NCI-H2029 treated with DMSO at 0.1 percent for 48 hours (cell line): ENCODE results near the gene ZNF585A.
"Not testable (repeated sequence)": the region's sequence is repeated elsewhere in the genome, so short reads cannot be mapped to it uniquely, and the experiment has no call there.

Experiments used
- DNase-seq: peaks from one replicate; lab custom pipeline; 2025; lab: John Stamatoyannopoulos, UW

The ZNF585A gene

DNA sequence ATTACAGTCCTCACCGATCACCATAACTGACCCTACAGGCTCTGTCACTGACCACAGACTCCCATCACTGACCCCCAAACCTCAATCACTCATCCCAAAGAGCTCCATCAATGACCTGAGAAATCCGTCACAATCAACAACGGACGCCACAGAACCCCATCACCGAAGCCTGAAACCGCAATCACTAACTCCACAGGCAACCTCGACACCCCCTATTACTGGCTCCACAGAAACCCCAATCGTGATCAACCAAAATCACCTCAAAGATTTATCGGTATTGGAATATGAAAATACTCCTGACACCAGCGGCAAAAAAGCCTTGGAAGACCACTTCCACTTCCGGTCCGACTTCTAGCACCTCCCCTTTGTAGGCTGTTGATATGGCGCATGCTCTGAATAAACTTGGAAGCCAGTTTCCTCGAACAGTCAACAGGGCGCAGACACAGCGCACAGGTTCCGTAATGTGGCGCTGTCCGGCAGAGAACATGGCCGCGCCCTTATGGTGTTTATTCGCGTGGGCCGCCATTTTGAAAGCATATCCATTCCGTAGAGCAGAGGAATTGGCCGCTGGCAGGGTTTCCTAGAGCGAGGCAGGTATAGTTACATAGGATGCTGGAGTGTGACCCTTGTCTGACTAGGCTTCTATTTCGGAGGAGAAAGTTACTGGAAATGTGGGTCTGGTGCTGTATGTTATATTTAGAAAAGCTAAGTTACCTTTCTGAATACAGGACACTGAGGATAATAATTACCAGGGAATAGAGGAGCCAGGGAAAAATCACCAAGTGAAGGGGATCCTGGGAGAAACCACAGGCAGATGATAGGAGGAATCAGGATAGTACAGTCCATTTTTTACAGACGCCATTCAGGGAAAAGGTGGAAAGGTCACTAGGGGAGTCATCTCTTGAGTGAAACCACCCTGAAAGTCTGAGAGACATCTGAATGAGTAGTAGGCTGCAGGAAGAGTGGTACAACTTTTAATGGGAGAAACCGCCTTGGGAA is at the start of gene ZNF585A:
Gene ZNF585A (minus strand): TSS at position 328 of the 999 bp plus-strand sequence. CDS start 2,785 bp downstream, outside the sequence.
- DNase-seq: peak; percentile 94

DNA sequence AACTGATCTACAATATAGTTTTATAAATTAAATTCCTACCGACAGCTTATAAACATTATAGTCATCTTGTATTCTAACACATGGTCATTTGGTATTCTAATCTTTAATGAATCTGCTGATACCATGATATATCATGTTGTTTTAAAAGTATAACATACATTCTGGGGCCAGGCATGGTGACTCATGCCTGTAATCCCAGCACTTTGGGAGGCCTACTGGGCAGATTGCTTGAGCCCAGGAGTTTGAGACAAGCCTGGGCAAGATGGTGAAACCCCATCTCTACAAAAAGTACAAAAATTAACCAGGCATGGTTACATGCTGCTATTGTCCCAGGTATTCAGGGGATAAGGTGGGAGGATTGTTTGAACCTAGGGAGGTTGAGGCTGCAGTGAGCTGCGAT is 48.6 kb upstream of the ZNF585A start:
- DNase-seq: no peak

GRCh38 chr19:37220383-37220782 is 47.9 kb upstream of the ZNF585A start:
- DNase-seq: no peak

- DNase-seq: no peak
Measured at GRCh38 chr19:37218592-37218935, 46.1 kb upstream of the ZNF585A start.

GRCh38 chr19:37217775-37218591 is 45.5 kb upstream of the ZNF585A start, which contains the start of gene ZNF383:
Gene ZNF383, plus strand, starts transcription at chr19:37218214. Its CDS starts 12,240 bp downstream, at chr19:37230454.
- peak; percentile 83 for DNase-seq

DNA sequence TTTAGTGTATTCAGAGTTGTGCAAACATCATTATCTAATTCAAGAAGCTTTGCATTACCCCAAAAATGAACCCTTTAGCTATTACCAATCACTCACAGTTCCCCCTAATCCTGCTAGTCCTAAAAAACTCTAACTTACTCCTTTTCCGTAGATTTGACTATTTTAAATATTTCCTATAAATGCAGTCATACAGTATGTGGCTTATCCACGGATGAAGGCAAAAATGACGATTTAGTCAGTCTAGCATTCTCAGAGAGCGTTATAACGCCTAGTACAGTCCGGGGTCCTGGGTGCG is 44.9 kb upstream of the ZNF585A start:
- no peak for DNase-seq

DNA sequence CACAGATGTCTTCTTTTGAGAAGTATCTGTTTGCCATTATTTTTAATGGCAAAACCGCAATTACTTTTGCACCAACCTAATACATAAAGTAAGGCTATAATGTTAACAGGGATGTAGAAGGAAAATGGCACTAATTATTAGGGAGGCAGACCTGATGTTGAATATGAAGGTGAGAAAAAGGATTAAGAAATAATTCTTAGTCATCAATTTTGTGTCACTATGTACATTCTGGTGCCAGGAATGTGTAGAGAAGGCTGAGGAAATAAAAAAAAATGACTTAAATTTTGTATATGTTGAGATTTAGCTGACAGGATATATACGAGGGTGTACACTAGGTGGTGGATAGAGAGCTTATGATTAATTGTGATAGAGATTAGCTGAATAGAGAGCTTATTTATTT is 25.3 kb upstream of the ZNF585A start:
- no peak for DNase-seq

DNA sequence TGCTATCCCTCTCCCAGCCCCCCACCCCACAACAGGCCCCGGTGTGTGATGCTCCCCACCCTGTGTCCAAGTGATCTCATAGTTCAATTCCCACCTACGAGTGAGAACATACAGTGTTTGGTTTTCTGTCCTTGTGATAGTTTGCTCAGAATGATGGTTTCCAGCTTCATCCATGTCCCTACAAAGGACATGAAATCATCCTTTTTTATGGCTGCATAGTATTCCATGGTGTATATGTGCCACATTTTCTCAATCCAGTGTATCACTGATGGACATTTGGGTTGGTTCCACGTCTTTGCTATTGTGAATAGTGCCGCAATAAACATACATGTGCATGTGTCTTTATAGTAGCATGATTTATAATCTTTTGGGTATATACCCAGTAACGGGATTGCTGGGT is 24.6 kb upstream of the ZNF585A start:
- not testable (repeated sequence) for DNase-seq

DNA sequence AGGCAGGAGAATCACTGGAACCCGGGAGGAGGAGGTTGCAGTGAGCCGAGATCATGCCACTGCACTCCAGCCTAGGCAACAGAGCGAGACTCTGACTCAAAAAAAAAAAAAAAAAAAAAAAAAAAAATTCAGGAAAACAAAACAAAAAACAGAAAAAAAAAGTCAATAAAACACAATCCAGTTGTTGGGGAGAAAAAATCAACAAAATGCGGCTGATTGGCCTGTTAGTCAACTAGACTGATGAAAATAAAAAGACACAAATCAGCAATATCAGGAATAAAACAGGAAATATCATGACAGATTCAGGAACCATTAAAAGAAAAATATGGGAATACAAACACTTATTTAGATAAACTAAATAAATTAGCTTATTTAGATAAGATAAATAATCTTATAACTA is 22.8 kb upstream of the ZNF585A start:
- not testable (repeated sequence) for DNase-seq

GRCh38 chr19:37186071-37186470 is 13.6 kb upstream of the ZNF585A start:
- not testable (repeated sequence) for DNase-seq

- no peak for DNase-seq
Measured at GRCh38 chr19:37165635-37166034, 6.9 kb downstream of the ZNF585A start.

GRCh38 chr19:37160153-37160552 is 12.3 kb downstream of the ZNF585A start:
- DNase-seq: no peak

GRCh38 chr19:37148214-37148613 is 24.3 kb downstream of the ZNF585A start:
- DNase-seq: no peak

DNA sequence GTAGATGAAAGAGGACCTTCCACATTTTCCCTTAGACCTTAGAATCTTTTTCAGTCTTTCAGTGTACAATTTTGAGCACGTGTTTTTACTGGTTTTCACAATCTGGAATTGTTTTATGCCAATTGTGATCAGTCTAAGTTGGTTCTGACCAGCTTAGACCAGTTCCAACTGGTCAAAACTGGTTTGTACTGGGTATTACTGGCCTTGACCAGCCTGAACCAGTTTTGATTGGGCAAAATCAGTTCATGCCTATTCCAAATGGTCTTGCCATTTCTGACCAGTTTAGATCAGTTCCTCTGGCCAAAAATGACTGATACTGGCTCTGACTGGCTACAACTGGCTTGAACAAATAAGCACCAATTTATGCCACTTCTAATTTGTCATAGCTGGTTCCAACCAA is 36.4 kb downstream of the ZNF585A start:
- no peak for DNase-seq

DNA sequence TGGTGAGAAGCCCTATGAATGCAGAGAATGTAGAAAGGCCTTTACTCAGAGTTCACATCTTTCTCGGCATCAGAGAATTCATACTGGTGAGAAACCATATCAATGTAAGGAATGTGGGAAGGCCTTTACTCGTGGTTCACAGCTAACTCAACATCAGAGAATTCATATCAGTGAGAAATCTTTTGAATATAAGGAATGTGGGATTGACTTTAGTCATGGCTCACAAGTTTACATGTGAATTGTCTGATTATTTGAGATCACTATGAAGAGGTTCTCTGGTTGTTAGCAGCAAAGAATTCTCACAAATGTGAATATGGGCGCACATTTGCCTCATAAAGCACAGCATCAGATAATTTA is 43.7 kb downstream of the ZNF585A start:
- DNase-seq: no peak

- no peak for DNase-seq
Measured at GRCh38 chr19:37127999-37128820, 44.3 kb downstream of the ZNF585A start.

GRCh38 chr19:37122093-37122492 is 50.4 kb downstream of the ZNF585A start:
- not testable (repeated sequence) for DNase-seq

GRCh38 chr19:37114001-37114400 is 58.5 kb downstream of the ZNF585A start:
- no peak for DNase-seq

GRCh38 chr19:37111753-37112152 is 60.7 kb downstream of the ZNF585A start:
- DNase-seq: not testable (repeated sequence)

GRCh38 chr19:37104135-37104534 is 68.4 kb downstream of the ZNF585A start:
- not testable (repeated sequence) for DNase-seq

- DNase-seq: no peak
Measured at GRCh38 chr19:37098570-37098969, 73.9 kb downstream of the ZNF585A start.

GRCh38 chr19:37095859-37096258 is 76.6 kb downstream of the ZNF585A start:
- DNase-seq: no peak
